Hematopoietic multipotent progenitor cell treated with erythropoietin and hydrocortisone succinate and interleukin-3 and kit ligand, for 6 days (in vitro differentiated cells): Measurements from ENCODE around the gene ZFX.
"Not testable (repeated sequence)": the region's sequence is repeated elsewhere in the genome, so short reads cannot be mapped to it uniquely, and the experiment has no call there.

Source experiments
- DNase-seq: peaks from one replicate; pipeline ENCODE4 v3.0.0-alpha.2; 2015

The ZFX gene

DNA sequence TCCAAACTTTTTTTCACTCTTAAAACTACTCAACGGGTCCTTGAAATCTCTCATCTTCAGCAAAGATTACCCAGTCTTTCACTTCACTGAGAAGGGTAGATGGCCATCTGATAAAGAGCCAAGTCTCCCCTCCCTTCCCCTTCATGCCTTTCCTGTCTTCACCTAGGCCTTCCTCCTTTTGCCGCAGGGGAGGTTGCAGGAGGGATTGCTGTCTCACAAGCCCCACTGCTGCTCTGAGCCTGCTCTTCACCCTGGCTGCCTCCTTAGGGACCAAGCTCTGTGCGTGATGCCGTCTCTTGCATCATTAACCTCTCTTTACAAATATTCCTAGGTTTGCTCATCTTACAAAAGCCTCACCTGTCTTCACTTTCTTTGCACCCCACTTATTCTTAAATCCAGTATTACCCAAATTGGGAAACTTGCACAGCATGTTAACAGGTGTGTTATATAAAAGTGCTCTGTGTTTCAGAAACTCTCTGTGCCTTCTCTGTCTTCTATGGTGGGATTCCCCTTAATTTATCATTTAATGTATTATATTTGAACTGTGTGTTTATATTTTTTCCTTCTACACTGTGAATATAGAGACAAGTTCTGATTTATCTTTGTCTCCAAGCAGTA, 3.8 kb downstream of the ZFX start:
- no peak for DNase-seq

DNA sequence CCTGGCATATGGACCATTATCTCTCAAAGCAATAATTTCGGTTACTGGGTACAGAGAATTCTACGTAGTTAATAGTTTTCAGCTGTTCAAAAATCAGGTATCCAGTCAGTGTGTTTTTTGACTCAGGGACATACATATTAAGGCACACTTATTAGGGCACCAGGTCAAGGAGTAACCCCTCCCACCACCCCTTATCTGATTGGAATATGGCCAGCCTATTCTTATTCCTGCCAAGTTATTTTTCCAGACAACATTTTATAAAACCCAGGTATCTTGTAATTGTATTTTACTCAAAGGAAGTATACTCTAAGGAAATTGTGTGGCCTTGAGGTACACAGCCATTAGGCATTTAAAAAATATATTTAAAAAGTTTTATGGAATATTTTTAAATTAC, 4.3 kb downstream of the ZFX start:
- no peak for DNase-seq

GRCh38 chrX:24154490-24155034, 5.0 kb downstream of the ZFX start:
- DNase-seq, result no peak

GRCh38 chrX:24155747-24156146, 6.2 kb downstream of the ZFX start:
- not testable (repeated sequence) for DNase-seq

GRCh38 chrX:24156177-24156576, 6.6 kb downstream of the ZFX start:
- DNase-seq, result no peak

GRCh38 chrX:24158881-24159280, 9.4 kb downstream of the ZFX start:
- no peak for DNase-seq

GRCh38 chrX:24166078-24166477, 16.5 kb downstream of the ZFX start:
- DNase-seq, result no peak

DNA sequence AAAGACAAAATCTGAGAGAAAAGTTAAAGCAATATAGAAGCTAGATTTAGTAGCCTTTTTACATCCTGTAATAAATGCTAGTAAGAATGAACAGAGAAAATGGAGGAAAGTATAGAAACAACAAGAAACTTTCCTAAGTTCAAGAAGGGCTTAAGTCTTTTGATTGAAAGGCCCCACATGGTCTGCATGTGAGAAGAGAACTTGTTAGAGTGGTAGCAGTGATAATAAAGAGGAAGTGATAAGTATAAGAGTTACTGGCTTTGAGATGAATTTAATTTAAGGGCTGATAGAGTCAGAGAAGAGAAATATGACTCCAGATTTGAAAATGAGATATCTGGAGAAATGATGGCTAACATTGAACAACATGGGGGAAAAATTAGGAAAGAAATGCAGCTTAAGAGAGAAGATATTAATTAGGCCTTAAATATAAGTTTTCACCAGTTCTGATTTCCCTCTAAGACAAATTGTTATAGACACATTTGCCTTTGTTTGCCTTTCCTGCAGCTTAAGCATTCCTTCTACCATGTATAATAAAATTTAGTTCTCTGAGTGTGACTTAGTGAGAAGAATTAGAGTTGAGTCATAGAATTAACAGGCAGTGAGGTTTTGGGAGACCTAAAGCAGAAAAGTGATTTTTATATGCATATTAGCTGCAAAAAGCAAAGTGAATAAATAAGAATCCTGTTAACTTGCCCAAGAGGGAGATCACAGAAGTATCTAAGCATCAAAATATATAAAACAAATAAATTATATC, 18.4 kb downstream of the ZFX start:
- DNase-seq, result peak; percentile 34

GRCh38 chrX:24168807-24169206, 19.3 kb downstream of the ZFX start:
- no peak for DNase-seq

GRCh38 chrX:24169211-24169610, 19.7 kb downstream of the ZFX start:
- no peak for DNase-seq

DNA sequence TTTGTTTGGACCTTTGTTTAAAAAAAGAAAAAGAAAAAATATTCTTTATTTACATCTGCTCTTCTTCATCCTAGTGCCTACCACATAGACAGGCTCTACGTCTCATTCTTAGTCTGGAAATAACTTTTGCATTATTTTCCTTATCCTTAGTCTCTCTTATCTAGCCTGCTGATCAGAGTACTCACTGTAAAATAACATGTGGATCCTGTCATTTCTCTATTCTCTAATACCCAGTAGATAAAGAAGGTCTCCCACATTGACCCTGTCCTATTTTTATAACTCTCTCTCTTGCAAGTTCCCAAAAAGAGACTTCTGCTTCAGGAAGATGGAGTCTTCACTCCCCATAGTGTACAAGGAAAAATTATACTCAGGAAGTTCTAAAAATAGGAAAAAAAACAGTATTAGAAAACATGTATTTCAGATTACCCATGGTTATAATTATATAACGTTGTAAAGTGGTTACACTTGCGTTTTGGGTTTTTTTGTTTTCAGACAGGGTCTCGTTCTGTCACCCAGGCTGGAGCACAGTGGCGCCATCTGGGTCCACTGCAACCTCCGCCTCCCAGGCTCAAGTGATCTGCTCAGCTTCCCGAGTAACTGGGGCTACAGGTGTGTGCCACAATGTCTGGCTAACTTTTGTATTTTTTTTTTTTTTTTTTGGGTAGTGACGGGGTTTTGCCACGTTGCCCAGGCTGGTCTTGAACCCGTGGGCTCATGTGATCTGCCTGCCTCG, 23.8 kb downstream of the ZFX start:
- DNase-seq, result no peak

DNA sequence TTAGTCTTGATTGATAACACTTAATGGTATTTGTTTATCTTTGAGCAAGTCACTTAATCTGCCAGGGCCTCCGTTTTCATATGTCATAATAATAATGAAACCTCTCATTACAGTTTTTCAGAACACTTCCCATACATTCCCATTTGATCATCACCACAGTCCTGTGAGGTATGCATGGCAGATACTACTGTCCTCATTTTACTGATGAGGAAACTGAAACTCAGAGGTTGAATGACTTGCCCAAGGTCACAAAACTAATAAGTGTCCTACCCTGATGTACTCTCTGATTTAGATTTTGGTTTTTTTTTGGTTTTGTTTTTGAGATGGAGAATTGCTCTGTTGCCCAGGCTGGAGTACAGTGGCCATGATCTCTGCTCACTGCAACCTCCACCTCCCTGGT, 25.7 kb downstream of the ZFX start:
- DNase-seq, result no peak

DNA sequence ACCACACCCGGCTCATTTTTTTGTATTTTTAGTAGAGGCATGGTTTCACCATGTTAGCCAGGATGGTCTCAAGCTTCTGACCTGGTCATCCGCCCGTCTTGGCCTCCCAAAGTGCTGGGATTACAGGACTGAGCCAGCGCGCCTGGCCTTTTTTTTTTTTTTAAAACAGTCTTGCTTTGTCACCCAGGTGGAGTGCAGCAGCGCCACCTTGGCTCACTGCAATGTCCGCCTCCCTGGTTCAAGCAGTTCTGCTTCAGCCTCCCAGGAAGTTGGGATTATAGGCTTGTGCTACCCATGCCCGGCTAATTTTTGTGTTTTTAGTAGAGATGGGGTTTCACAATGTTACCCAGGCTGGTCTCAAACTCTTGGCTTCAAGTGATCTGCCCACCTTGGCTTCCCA, 28.9 kb downstream of the ZFX start:
- no peak for DNase-seq

DNA sequence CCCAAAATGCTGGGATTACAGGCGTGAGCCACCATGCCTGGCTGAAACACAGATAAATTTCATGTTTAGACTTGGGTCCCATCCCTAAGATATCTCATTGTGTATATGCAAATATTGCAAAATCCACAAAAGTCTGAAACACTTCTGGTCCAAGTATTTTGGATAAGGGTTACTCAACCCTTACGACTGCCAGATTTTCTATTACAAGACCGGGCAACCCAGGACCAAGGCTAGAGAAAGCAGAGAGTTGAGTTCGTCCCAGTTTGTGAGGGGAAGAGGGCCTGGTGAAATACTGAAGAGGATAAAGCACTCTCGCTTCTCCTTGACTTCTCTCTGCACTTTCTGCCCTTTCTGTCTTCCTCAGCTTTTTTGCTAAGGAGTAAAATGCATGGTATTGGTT, 34.5 kb downstream of the ZFX start:
- DNase-seq, result no peak

GRCh38 chrX:24186483-24186882, 37.0 kb downstream of the ZFX start:
- no peak for DNase-seq

- DNase-seq, result no peak
Observed at GRCh38 chrX:24186986-24187385, 37.5 kb downstream of the ZFX start.

- no peak for DNase-seq
Observed at GRCh38 chrX:24189490-24189889, 40.0 kb downstream of the ZFX start.

- peak; percentile 7 for DNase-seq
Observed at GRCh38 chrX:24190500-24191156, 41.1 kb downstream of the ZFX start.

GRCh38 chrX:24196509-24196908, 47.0 kb downstream of the ZFX start:
- DNase-seq, result no peak

DNA sequence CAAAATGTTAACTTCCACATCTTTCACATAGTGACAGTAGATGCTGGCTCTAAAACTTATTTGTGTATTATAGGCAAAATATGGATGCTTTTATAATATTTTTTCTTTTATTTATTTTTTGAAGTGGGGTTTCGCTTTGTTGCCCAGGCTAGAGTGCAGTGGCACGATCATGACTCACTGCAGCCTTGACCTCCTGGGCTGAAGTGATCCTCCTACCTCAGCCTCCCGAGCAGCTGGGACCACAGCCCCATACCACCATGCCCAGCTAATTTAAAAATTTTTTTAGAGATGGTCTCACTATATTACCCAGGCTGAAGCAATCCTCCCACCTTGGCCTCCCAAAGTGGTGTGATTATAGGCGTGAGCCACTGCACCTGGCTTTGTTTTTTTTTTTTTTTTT, 48.6 kb downstream of the ZFX start:
- no peak for DNase-seq

- DNase-seq, result no peak
Observed at GRCh38 chrX:24200133-24200532, 50.6 kb downstream of the ZFX start.

DNA sequence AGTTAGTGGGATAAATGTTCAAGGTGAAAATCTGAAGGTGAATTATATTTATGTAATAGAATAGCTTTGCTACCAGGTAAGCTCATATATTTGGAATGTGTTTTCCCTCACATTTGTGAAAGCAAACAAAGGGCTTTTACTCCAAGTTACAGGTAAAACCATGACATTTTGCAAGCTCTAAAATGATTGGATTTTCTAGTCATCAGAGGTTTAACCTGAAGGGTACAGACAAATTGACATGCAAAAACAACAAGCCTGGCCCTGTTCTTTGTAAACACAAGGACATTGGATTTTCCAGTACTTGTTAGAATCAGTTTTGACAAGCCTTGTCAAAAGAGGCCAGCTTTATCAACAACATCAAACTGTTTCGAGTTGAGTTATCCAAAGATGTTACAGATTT, 51.7 kb downstream of the ZFX start:
- DNase-seq, result no peak

GRCh38 chrX:24202465-24203031, 53.0 kb downstream of the ZFX start:
- DNase-seq, result no peak
